ENCODE data around the gene LUC7L.

- TF ChIP-seq CTCF (IDR thresholded peaks at IDR 0.05) (no peak), ZFX (IDR thresholded peaks at IDR 0.05; ENCODE audit: borderline replicate concordance) (no peak)
Measured at GRCh38 chr16:189604-190186, 39.6 kb downstream of the LUC7L start.
